CD4-positive, alpha-beta T cell treated with Interleukin-12 subunit alpha and Interleukin-12 subunit beta, for 1 hour (primary cell): ENCODE measurements around the gene CIAO2A.
"Not testable (repeated sequence)": the region's sequence is repeated elsewhere in the genome, so short reads cannot be mapped to it uniquely, and the experiment has no call there.

ENCODE experiments used
- DNase-seq: peaks from one replicate; pipeline ENCODE4 v3.0.0-alpha.2; 2020

CIAO2A gene

GRCh38 chr15:64093627-64094417 lies at the start of gene CIAO2A:
Gene CIAO2A, minus strand, starts transcription at chr15:64093838. Its CDS starts 70 bp downstream, at chr15:64093768.
- peak; percentile 95 for DNase-seq

- no peak for DNase-seq
Measured at GRCh38 chr15:64143276-64143675, 49.6 kb upstream of the CIAO2A start.

- no peak for DNase-seq
Measured at GRCh38 chr15:64141798-64142512, 48.3 kb upstream of the CIAO2A start.

- no peak for DNase-seq
Measured at GRCh38 chr15:64138331-64138941, 44.8 kb upstream of the CIAO2A start.

GRCh38 chr15:64137226-64137833 lies 43.7 kb upstream of the CIAO2A start:
- no peak for DNase-seq

- DNase-seq, result no peak
Measured at GRCh38 chr15:64136347-64136746, 42.7 kb upstream of the CIAO2A start.

GRCh38 chr15:64134345-64134829 lies 40.7 kb upstream of the CIAO2A start:
- no peak for DNase-seq

GRCh38 chr15:64133623-64134344 lies 40.1 kb upstream of the CIAO2A start:
- DNase-seq, result no peak

GRCh38 chr15:64132217-64132616 lies 38.6 kb upstream of the CIAO2A start:
- DNase-seq, result no peak

GRCh38 chr15:64131547-64131946 lies 37.9 kb upstream of the CIAO2A start:
- no peak for DNase-seq

GRCh38 chr15:64130159-64130558 lies 36.5 kb upstream of the CIAO2A start:
- DNase-seq, result no peak

GRCh38 chr15:64127521-64128270 lies 34.1 kb upstream of the CIAO2A start:
- no peak for DNase-seq

- no peak for DNase-seq
Measured at GRCh38 chr15:64125978-64126377, 32.3 kb upstream of the CIAO2A start.

GRCh38 chr15:64122936-64123351 lies 29.3 kb upstream of the CIAO2A start:
- no peak for DNase-seq

GRCh38 chr15:64122444-64122843 lies 28.8 kb upstream of the CIAO2A start:
- DNase-seq, result no peak

GRCh38 chr15:64121614-64122013 lies 28.0 kb upstream of the CIAO2A start:
- DNase-seq, result no peak

- DNase-seq, result not testable (repeated sequence)
Measured at GRCh38 chr15:64120322-64120721, 26.7 kb upstream of the CIAO2A start.

GRCh38 chr15:64117759-64118487 lies 24.3 kb upstream of the CIAO2A start:
- DNase-seq, result no peak

- no peak for DNase-seq
Measured at GRCh38 chr15:64112904-64113303, 19.3 kb upstream of the CIAO2A start.

- no peak for DNase-seq
Measured at GRCh38 chr15:64112073-64112772, 18.6 kb upstream of the CIAO2A start.
